Measurements from ENCODE around the gene SKP1.
"Not testable (repeated sequence)": the region's sequence is repeated elsewhere in the genome, so short reads cannot be mapped to it uniquely, and the experiment has no call there.

The SKP1 gene

DNA sequence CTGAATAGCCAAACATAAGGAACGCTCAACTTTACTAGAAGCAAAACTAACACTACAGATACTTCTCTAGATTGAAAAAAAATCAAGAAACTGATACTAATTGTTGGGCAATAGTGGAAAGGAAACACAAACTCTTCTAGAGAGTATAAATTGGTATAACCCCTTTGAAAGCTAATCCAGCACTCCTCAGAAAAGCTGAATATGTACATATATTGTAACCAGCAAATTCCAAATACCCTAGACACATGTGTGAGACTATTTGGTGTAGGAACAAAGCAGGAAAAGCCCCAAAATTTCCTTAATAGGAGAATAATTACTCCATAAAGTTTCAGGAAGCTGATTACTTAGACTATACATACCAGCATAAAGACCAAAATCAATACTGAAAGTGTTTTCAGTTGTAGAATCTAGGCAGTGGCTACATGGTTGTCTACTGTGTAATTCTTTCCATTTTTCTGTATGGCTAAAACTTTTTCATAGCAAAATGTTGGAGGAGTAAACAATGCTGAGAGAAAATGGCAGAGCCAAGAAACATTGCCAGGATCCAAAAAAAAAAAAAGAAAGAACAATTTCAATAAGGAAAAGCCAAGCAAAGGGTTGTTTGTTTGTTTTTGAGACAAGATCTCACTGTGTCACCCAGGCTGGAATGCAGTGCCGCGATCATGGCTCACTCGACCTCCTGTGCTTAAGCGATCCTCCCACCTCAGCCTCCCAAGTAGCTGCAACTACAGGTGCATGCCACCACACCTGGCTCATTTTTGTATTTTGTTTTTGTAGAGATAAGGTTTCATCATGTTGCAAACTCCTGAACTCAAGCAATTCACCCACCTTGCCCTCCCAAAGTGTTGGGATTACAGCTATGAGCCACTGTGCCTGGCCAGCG is 15.0 kb downstream of the SKP1 start:
- Histone ChIP-seq H3K4me2 (ENCODE audit: low read length) (no peak overlapping the region), H2AFZ (ENCODE audit: low read depth, low read length) (no peak overlapping the region), H3K27me3 (ENCODE audit: low read depth, low read length) (no peaks in the 10 kb centered on the region), H3K27ac (ENCODE audit: low read length) (no peak overlapping the region), H3K36me3 (replicated peaks; ENCODE audit: low read depth, low read length) (peaks cover 43% of the 10 kb centered on the region), H3K4me3 (ENCODE audit: low read length) (no peak overlapping the region), H3K9ac (ENCODE audit: low read length) (no peak overlapping the region), H3K79me2 (ENCODE audit: low read length) (no peaks in the 10 kb centered on the region; the same call in none of the 2 replicates), H4K20me1 (ENCODE audit: insufficient read depth, low read length) (0 out of 2 replicates have a peak, but pooled peaks cover 3% of the 10 kb centered on the region), H3K4me1 (ENCODE audit: low read length) (no peaks in the 10 kb centered on the region), H3K9me3 (ENCODE audit: insufficient read depth, low read length) (no peaks in the 10 kb centered on the region)
- TF ChIP-seq EZH2phosphoT487 (IDR thresholded peaks at IDR 0.05; ENCODE audit: low read depth) = no peak
- TF ChIP-seq, protein P1, sequence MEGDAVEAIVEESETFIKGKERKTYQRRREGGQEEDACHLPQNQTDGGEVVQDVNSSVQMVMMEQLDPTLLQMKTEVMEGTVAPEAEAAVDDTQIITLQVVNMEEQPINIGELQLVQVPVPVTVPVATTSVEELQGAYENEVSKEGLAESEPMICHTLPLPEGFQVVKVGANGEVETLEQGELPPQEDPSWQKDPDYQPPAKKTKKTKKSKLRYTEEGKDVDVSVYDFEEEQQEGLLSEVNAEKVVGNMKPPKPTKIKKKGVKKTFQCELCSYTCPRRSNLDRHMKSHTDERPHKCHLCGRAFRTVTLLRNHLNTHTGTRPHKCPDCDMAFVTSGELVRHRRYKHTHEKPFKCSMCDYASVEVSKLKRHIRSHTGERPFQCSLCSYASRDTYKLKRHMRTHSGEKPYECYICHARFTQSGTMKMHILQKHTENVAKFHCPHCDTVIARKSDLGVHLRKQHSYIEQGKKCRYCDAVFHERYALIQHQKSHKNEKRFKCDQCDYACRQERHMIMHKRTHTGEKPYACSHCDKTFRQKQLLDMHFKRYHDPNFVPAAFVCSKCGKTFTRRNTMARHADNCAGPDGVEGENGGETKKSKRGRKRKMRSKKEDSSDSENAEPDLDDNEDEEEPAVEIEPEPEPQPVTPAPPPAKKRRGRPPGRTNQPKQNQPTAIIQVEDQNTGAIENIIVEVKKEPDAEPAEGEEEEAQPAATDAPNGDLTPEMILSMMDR (IDR thresholded peaks at IDR 0.05; ENCODE audit: low read depth, low read length) = no peak

DNA sequence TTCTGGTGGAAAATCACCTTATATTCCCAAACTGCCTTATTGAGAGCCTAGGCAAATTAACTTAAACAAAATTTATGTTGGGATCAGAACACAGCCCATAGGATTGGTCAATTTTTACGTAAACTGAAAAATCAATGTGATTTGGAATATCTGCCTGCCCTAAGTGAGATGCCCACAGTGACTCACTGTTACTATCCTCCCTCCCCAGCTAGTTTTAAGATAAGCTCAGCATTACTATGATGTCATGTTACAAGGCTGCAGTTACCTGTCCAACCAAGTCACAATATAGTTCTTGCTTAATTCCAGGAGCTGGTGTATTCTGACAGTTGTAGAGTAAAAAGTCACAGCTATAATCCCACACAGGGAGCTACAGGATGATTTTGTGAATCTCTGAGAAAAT is 23.1 kb downstream of the SKP1 start:
- Histone ChIP-seq H3K27ac (ENCODE audit: low read length) (no peak overlapping the region), H2AFZ (ENCODE audit: low read depth, low read length) (no peak overlapping the region), H4K20me1 (ENCODE audit: insufficient read depth, low read length) (no peaks in the 10 kb centered on the region), H3K4me1 (ENCODE audit: low read length) (no peaks in the 10 kb centered on the region), H3K27me3 (ENCODE audit: low read depth, low read length) (no peaks in the 10 kb centered on the region), H3K79me2 (ENCODE audit: low read length) (peaks cover 3% of the 10 kb centered on the region; the same call in 1 of the 2 replicates), H3K36me3 (replicated peaks; ENCODE audit: low read depth, low read length) (peaks cover 52% of the 10 kb centered on the region), H3K4me2 (ENCODE audit: low read length) (no peak overlapping the region), H3K9ac (ENCODE audit: low read length) (no peak overlapping the region), H3K4me3 (ENCODE audit: low read length) (no peak overlapping the region), H3K9me3 (ENCODE audit: insufficient read depth, low read length) (no peaks in the 10 kb centered on the region)
- TF ChIP-seq EZH2phosphoT487 (IDR thresholded peaks at IDR 0.05; ENCODE audit: low read depth) = no peak
- TF ChIP-seq, protein P1 (IDR thresholded peaks at IDR 0.05; ENCODE audit: low read depth, low read length) = no peak

DNA sequence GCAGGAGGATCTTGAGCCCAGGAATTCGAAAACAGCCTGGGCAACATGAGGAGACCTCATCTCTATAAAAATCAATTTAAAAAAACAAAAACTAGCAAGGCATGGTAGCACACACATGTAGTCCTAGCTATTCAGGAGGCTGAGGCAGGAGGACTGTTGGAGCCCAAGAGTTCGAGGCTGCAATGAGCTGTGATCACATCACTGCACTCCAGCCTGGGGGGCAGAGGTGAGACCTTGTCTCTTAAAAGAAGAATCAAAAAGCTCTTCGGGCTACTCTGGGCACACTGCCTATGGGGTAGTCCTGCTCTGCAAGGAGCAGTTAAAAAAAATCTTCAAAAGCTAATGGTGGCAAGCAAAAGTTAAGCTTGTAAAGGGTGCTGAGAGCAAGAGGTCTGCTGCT is 23.5 kb downstream of the SKP1 start:
- no peak overlapping the region for H3K4me2 ChIP-seq (ENCODE audit: low read length)
- no peaks in the 10 kb centered on the region for H3K4me1 ChIP-seq (ENCODE audit: low read length)
- H3K9ac ChIP-seq (ENCODE audit: low read length) = no peak overlapping the region
- H3K27ac ChIP-seq (ENCODE audit: low read length) = no peak overlapping the region
- peaks cover 3% of the 10 kb centered on the region; the same call in 1 of the 2 replicates for H3K79me2 ChIP-seq (ENCODE audit: low read length)
- H4K20me1 ChIP-seq (ENCODE audit: insufficient read depth, low read length) = no peaks in the 10 kb centered on the region
- no peak for TF ChIP-seq EZH2phosphoT487 (IDR thresholded peaks at IDR 0.05; ENCODE audit: low read depth)
- TF ChIP-seq, protein P1 (IDR thresholded peaks at IDR 0.05; ENCODE audit: low read depth, low read length) = no peak
- H3K36me3 ChIP-seq (replicated peaks; ENCODE audit: low read depth, low read length) = peaks cover 48% of the 10 kb centered on the region
- no peak overlapping the region for H2AFZ ChIP-seq (ENCODE audit: low read depth, low read length)
- H3K9me3 ChIP-seq (ENCODE audit: insufficient read depth, low read length) = no peaks in the 10 kb centered on the region
- no peaks in the 10 kb centered on the region for H3K27me3 ChIP-seq (ENCODE audit: low read depth, low read length)
- no peak overlapping the region for H3K4me3 ChIP-seq (ENCODE audit: low read length)

DNA sequence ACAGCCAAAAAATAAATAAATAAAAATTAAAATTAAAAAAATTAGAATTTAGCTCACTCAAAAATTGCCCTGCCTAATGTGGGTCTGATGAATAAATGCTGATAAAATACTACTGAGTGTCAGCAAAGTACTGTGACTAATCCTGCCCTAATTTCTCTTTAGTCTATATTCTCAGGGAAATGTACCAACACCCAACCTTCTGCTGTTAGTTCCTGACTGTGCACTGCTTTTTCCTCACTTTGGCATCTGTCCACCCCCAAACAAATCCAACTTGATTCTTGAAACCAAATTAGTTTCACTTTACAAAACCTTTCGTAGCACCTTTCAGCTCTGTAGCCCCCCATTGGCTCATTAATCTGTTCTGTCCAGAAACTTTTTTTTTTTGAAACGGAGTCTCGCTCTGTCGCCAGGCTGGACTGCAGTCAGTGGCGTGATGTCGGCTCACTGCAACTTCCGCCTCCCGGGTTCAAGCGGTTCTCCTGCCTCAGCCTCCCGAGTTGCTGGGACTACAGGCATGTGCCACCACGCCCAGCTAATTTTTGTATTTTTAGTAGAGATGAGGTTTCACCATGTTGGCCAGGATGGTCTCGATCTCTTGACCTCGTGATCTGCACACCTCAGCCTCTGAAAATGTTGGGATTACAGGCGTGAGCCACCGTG is 24.4 kb downstream of the SKP1 start:
- not testable (repeated sequence) for H3K27me3 ChIP-seq (ENCODE audit: low read depth, low read length); H2AFZ ChIP-seq (ENCODE audit: low read depth, low read length); H3K79me2 ChIP-seq (ENCODE audit: low read length); H3K4me1 ChIP-seq (ENCODE audit: low read length); H3K4me3 ChIP-seq (ENCODE audit: low read length); H4K20me1 ChIP-seq (ENCODE audit: insufficient read depth, low read length); H3K9ac ChIP-seq (ENCODE audit: low read length); H3K9me3 ChIP-seq (ENCODE audit: insufficient read depth, low read length); H3K4me2 ChIP-seq (ENCODE audit: low read length); H3K27ac ChIP-seq (ENCODE audit: low read length)
- H3K36me3 ChIP-seq (replicated peaks; ENCODE audit: low read depth, low read length) = peaks cover 40% of the 10 kb centered on the region
